ENCODE data around the gene COX7A2. TPM values are rescaled to one million over a fixed set of nuclear protein-coding genes. Genes with fewer than 3 reads are reported as not detected.

The COX7A2 gene
- total RNA-seq, 1 donor from 2014 or later: 232 TPM

DNA sequence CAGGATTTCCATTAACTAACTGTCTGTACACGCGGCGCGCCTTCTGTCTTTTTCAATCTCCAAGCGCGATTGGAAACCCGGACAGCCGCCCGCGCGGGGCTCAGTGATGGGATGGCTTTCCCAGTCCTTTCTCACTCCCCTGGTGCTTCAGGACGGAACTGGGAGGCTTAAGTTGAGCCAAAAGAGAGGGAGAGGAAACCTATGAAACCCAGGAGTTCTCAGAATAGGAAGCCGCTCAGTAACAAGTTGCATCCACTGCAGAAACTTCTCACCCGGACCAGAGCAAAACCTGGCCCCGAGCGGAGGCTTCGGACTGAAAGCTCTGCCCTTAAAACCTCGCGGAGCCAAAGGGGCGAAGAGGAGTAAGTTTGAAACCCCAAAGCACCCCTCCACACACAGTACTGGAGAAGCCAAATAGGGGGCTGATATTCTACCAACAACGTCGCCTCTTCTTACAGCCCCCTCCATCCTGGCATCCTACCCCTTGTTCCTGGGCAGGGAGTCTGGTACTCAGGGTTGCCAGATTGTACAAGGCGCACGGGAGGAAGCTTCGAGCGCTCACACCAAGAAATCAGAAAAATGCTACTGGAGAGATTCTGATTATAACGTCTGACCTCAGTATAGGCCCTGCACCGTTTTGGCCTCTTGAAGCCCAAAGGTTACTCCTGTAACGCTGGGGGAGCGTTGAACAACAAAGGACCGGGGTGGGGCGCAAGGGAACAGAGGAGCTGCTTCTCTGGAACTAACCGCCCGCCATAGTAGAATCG, 36.8 kb downstream of the COX7A2 start:
- H3K36me3 Mint-ChIP-seq: no peaks in the 10 kb centered on the region
- H3K27me3 Mint-ChIP-seq (ENCODE audit: low read depth): peaks cover 77% of the 10 kb centered on the region
- TF ChIP-seq, protein P1, sequence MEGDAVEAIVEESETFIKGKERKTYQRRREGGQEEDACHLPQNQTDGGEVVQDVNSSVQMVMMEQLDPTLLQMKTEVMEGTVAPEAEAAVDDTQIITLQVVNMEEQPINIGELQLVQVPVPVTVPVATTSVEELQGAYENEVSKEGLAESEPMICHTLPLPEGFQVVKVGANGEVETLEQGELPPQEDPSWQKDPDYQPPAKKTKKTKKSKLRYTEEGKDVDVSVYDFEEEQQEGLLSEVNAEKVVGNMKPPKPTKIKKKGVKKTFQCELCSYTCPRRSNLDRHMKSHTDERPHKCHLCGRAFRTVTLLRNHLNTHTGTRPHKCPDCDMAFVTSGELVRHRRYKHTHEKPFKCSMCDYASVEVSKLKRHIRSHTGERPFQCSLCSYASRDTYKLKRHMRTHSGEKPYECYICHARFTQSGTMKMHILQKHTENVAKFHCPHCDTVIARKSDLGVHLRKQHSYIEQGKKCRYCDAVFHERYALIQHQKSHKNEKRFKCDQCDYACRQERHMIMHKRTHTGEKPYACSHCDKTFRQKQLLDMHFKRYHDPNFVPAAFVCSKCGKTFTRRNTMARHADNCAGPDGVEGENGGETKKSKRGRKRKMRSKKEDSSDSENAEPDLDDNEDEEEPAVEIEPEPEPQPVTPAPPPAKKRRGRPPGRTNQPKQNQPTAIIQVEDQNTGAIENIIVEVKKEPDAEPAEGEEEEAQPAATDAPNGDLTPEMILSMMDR (IDR thresholded peaks at IDR 0.05; ENCODE audit: unreplicated experiment): no peak
- H3K4me1 Mint-ChIP-seq: peaks cover 70% of the 10 kb centered on the region
- DNase-seq (ENCODE audit: low spot score in 2 of 2, unreplicated experiment in 2 of 2): no peak
- H3K9me3 Mint-ChIP-seq: no peaks in the 10 kb centered on the region
- peak overlapping the region; percentile 54 for H3K27ac Mint-ChIP-seq
- H3K4me3 Mint-ChIP-seq: peak overlapping the region; percentile 76

DNA sequence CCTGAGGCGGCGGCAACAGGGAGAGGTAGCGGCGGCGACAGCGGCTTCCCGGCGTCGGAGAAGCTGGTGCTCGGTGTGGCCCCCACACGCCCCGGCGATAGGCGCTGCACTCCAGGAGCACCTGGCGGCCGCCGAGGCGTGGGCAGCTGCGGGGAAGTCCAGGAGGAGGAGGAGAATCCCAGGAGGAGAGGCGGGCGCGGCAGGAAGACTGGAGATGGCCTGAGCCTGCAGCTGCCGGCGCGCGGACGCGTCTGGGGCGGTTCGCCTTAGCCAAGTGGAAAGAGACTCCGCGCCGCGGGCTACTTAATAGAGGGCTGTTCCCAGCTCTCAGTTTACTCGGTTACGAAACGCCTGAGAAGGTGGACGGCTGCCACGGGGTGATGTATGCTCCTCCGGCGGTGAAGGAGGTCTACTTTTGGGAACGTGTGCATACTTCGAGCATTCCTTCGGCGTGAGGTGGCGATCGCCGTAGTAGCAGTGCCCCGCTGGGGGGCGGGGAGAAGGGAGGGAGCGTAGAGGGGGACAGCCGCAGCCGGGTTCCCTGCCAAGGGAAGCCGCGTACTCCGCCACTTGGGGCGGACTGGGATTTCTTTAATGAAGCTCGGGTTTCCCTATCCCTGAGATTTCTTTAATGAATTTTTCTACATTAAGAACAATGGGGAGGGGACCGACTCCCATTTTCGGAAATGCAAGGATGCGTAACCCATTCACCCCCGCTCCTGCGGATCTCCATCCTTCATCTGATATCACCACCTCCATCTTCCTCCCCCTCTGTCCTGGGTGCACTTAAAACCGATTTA, 37.6 kb downstream of the COX7A2 start, which contains the start of gene COL12A1:
TSS of gene COL12A1 (minus strand) at position 278 of the 800 bp plus-strand sequence. CDS start 3,261 bp downstream, outside the sequence.
- peak in 1 of 2 experiments; percentile 75 for DNase-seq (ENCODE audit: low spot score in 2 of 2, unreplicated experiment in 2 of 2)
- no peaks in the 10 kb centered on the region for H3K9me3 Mint-ChIP-seq
- TF ChIP-seq, protein P1 (IDR thresholded peaks at IDR 0.05; ENCODE audit: unreplicated experiment): peak; percentile 16
- no peaks in the 10 kb centered on the region for H3K36me3 Mint-ChIP-seq
- peak within 1 kb of the TSS; percentile 54 for H3K27ac Mint-ChIP-seq
- H3K27me3 Mint-ChIP-seq (ENCODE audit: low read depth): peaks cover 84% of the 10 kb centered on the region
- H3K4me1 Mint-ChIP-seq: peaks cover 64% of the 10 kb centered on the region
- peak within 1 kb of the TSS; percentile 76 for H3K4me3 Mint-ChIP-seq

DNA sequence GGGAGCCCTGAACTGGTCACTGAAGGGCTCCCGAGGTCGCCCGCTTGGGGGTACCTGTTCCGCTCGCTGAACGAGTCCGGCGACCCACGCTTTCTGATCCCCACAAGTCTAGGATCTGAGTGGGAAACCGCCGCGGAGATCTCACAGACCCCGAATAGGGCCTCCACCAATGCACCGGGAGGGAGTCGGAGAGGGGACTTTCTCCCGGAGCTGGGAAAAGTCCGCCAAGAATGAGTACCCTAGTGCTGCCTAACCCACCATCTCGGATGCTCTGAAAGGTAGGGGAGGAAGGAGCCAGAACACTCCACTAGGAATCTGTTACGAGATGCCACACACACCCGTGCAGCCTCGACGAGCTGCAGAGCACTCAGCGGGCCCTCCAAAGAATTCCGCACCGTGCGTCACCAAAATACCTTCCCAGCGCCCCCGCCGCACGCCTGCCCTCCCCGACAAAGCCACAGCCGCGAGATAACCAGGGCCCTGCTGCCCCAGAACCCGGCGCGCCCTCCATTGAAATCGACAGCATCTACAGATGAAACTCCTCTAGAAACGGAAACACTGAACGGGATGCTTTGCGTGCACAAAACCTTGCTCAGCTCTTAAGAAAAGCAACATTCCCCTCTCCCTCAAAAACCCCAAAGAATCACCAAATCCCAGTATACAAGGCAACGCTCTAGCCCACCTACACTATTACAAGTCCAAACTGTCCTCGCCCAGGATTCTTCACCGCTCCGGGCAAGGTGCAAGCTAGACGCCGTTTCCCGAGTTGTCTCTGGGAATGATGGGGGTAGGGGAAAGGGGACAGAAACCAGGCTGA, 38.4 kb downstream of the COX7A2 start:
- DNase-seq (ENCODE audit: low spot score in 2 of 2, unreplicated experiment in 2 of 2): peak in 1 of 2 experiments; percentile 52
- peaks cover 62% of the 10 kb centered on the region for H3K4me1 Mint-ChIP-seq
- no peaks in the 10 kb centered on the region for H3K36me3 Mint-ChIP-seq

DNA sequence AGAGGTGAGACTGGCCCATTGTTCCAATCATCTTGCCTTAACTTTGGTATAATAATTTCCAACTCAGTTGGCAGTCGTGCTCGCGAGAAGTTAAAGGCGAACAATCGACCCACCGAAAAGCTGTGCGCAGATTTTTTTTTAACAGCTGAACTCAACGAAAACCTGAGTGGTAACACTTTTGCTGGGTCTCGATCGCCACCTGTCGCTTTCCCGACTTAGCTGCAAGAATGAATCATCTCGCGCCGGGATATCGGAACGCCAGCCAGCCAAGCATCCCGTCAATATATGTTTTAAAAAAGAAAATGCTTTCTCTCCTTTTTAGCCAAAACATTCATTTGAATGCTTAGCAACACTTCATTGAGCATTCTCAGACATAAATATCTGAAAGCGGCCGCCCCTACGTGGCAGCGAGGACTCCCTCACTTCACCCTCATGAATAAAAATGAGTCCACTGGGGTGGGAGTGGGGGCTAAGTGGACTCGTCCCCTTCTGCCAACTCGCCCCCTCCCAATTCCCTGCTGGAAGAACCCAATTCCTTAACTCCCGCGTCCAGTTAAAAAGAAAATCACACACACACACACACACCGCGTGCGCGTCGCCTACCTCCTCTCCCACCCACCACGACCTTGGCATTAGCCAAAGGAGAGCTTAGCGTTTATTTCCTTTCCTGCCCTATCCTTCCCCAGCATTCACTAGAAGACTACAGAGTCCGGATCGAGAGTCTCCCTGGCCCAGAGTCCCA, 39.2 kb downstream of the COX7A2 start:
- H3K27ac Mint-ChIP-seq: no peak overlapping the region
- H3K36me3 Mint-ChIP-seq: no peaks in the 10 kb centered on the region
- H3K4me1 Mint-ChIP-seq: peaks cover 62% of the 10 kb centered on the region
- peak in 1 of 2 experiments; percentile 73 for DNase-seq (ENCODE audit: low spot score in 2 of 2, unreplicated experiment in 2 of 2)
- H3K27me3 Mint-ChIP-seq (ENCODE audit: low read depth): peaks cover 86% of the 10 kb centered on the region
- H3K9me3 Mint-ChIP-seq: no peaks in the 10 kb centered on the region
- TF ChIP-seq, protein P1 (IDR thresholded peaks at IDR 0.05; ENCODE audit: unreplicated experiment): peak; percentile 79
- peak overlapping the region; percentile 76 for H3K4me3 Mint-ChIP-seq

More for the DNA sequence above, 38.4 kb downstream of the COX7A2 start:
- H3K4me3 Mint-ChIP-seq: peak overlapping the region; percentile 76
- TF ChIP-seq, protein P1 (IDR thresholded peaks at IDR 0.05; ENCODE audit: unreplicated experiment): no peak
- H3K27me3 Mint-ChIP-seq (ENCODE audit: low read depth): peaks cover 86% of the 10 kb centered on the region
- no peak overlapping the region for H3K27ac Mint-ChIP-seq
- H3K9me3 Mint-ChIP-seq: no peaks in the 10 kb centered on the region

DNA sequence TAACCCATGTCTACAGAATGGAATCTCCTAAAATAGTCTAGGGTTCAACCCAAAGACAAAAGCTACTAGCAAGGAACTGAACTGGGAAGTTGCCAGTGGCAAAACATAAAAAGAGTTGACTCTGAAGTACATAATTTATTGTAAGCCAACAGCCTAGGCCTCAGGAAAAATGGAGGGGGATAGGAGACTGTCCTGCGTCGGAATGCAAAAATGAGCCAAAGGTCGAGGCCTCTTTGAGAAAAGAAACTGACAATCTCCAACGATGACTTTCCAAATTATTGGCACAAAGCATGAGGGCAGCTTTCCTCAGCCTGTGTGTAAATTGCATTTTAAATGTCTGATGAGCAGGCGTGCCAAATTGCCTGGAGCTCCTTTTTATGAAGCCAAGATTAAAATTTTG, 39.9 kb downstream of the COX7A2 start:
- H3K4me3 Mint-ChIP-seq: no peak overlapping the region
- H3K36me3 Mint-ChIP-seq: no peaks in the 10 kb centered on the region
- DNase-seq (ENCODE audit: low spot score in 2 of 2, unreplicated experiment in 2 of 2): no peak
- H3K9me3 Mint-ChIP-seq: no peaks in the 10 kb centered on the region
- TF ChIP-seq, protein P1 (IDR thresholded peaks at IDR 0.05; ENCODE audit: unreplicated experiment): no peak
- H3K27ac Mint-ChIP-seq: no peak overlapping the region
- peaks cover 57% of the 10 kb centered on the region for H3K4me1 Mint-ChIP-seq
- peaks cover 81% of the 10 kb centered on the region for H3K27me3 Mint-ChIP-seq (ENCODE audit: low read depth)
